ENCODE data around the gene QTRT2. TPM values are rescaled to one million over a fixed set of nuclear protein-coding genes. Genes with fewer than 3 reads are reported as not detected.

QTRT2 gene
- total and polyA plus RNA-seq, 2 donors (not counting 1 experiment from before 2014, with no cell fraction given) = 8.8 to 13.5 TPM

DNA sequence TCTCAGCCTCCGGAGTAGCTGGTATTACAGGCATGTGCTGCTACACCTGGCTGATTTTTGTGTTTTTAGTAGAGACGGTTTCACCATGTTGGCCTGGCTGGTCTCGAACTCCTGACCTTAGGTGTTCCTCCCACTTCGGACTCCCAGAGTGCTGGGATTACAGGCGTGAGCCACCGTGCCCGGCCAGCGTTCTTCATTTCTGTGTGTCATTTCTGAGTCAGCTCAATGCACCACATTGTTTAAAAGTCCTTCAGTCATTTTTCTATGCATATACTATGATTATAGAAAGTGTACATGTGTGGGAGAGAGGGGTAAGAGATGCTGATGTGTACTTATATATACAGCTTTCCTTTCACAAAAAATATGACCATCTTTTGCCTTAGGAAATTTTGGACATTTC is 2.1 kb downstream of the QTRT2 start:
- DNase-seq (ENCODE audit: low read depth in 2 of 2) = no peak
- H2AFZ ChIP-seq (ENCODE audit: low read length) = no peak overlapping the region
- H4K20me1 ChIP-seq (ENCODE audit: control insufficient read depth, extremely low read depth, insufficient read depth, low read length) = no peaks in the 10 kb centered on the region
- no peak overlapping the region for H3K9ac ChIP-seq (ENCODE audit: insufficient read depth, low read length)
- TF ChIP-seq, protein P1, sequence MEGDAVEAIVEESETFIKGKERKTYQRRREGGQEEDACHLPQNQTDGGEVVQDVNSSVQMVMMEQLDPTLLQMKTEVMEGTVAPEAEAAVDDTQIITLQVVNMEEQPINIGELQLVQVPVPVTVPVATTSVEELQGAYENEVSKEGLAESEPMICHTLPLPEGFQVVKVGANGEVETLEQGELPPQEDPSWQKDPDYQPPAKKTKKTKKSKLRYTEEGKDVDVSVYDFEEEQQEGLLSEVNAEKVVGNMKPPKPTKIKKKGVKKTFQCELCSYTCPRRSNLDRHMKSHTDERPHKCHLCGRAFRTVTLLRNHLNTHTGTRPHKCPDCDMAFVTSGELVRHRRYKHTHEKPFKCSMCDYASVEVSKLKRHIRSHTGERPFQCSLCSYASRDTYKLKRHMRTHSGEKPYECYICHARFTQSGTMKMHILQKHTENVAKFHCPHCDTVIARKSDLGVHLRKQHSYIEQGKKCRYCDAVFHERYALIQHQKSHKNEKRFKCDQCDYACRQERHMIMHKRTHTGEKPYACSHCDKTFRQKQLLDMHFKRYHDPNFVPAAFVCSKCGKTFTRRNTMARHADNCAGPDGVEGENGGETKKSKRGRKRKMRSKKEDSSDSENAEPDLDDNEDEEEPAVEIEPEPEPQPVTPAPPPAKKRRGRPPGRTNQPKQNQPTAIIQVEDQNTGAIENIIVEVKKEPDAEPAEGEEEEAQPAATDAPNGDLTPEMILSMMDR (conservative IDR thresholded peaks at IDR 0.05 in 1 of 2, IDR thresholded peaks at IDR 0.05 in 1 of 2; ENCODE audit: low read depth in 1 of 2, low read length in 2 of 2) = no peak
- no peak for TF ChIP-seq EZH2 (IDR thresholded peaks at IDR 0.05; ENCODE audit: low read length, missing control alignments)
- H3K36me3 ChIP-seq (ENCODE audit: control insufficient read depth, insufficient read depth, low read length) = no peaks in the 10 kb centered on the region
- no peak overlapping the region for H3K4me2 ChIP-seq (ENCODE audit: extremely low read depth, insufficient read depth, low read length)
- H3K4me1 ChIP-seq (ENCODE audit: control insufficient read depth, extremely low read depth, insufficient read depth, low read length) = no peaks in the 10 kb centered on the region
- peaks cover 32% of the 10 kb centered on the region for H3K79me2 ChIP-seq (ENCODE audit: control insufficient read depth, insufficient read depth, low read length)
- H3K27ac ChIP-seq (ENCODE audit: insufficient read depth, low read length) = no peak overlapping the region
- no peak overlapping the region for H3K4me3 ChIP-seq (replicated peaks in 1 of 4; ENCODE audit: control extremely low read depth in 1 of 4, insufficient read depth in 1 of 4, low read depth in 3 of 4, low read length in 4 of 4)
- H3K9me3 ChIP-seq (ENCODE audit: control insufficient read depth, insufficient read depth, low read depth, low read length) = no peaks in the 10 kb centered on the region
- no peaks in the 10 kb centered on the region for H3K27me3 ChIP-seq (ENCODE audit: control insufficient read depth, insufficient read depth, low read length)

DNA sequence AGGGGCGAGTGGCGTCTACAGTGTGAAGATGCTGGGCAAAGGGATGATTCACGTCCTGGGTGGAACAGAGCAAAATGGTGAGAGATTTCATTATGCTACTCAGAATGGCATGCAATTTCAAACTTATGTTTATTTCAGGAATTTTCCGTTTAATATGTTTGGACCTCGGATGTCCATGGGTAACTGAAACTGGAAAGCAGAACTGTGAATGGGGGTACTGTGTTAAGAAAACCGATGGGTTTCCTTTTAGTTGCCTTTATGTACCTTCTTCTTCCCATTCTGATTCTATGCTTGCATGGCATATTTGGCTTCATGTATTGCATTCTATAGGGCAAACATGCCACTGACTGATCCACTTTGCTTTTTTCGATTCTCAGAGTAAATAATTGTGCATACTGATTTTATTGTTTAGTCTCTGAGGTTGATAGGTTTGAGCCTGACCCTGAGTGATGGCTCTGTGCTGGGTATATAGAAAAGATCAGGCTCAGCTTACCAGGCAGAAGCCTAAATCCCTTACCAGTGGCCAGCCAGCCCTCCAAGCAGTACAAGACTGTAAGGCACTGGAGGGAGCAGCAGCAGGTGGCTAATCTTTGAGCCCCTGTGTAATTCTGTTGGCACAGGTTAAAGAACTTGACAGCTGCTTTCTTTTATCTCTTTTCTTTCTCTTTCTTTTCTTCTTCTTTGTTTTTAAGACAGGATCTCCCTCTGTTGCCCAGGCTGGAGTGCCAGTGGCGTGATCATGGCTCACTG is 4.5 kb downstream of the QTRT2 start:
- TF ChIP-seq EZH2 (IDR thresholded peaks at IDR 0.05; ENCODE audit: low read length, missing control alignments) = no peak
- TF ChIP-seq, protein P1 (conservative IDR thresholded peaks at IDR 0.05 in 1 of 2, IDR thresholded peaks at IDR 0.05 in 1 of 2; ENCODE audit: low read depth in 1 of 2, low read length in 2 of 2) = no peak
- no peak overlapping the region for H3K9ac ChIP-seq (ENCODE audit: insufficient read depth, low read length)
- DNase-seq (ENCODE audit: low read depth in 2 of 2) = no peak
- peaks cover 35% of the 10 kb centered on the region for H3K79me2 ChIP-seq (ENCODE audit: control insufficient read depth, insufficient read depth, low read length)
- H2AFZ ChIP-seq (ENCODE audit: low read length) = no peak overlapping the region
- no peak overlapping the region for H3K4me3 ChIP-seq (replicated peaks in 1 of 4; ENCODE audit: control extremely low read depth in 1 of 4, insufficient read depth in 1 of 4, low read depth in 3 of 4, low read length in 4 of 4)
- no peak overlapping the region for H3K4me2 ChIP-seq (ENCODE audit: extremely low read depth, insufficient read depth, low read length)
- no peaks in the 10 kb centered on the region for H3K4me1 ChIP-seq (ENCODE audit: control insufficient read depth, extremely low read depth, insufficient read depth, low read length)
- H3K27me3 ChIP-seq (ENCODE audit: control insufficient read depth, insufficient read depth, low read length) = no peaks in the 10 kb centered on the region
- H3K9me3 ChIP-seq (ENCODE audit: control insufficient read depth, insufficient read depth, low read depth, low read length) = no peaks in the 10 kb centered on the region
- no peak overlapping the region for H3K27ac ChIP-seq (ENCODE audit: insufficient read depth, low read length)
- no peaks in the 10 kb centered on the region for H3K36me3 ChIP-seq (ENCODE audit: control insufficient read depth, insufficient read depth, low read length)
- H4K20me1 ChIP-seq (ENCODE audit: control insufficient read depth, extremely low read depth, insufficient read depth, low read length) = no peaks in the 10 kb centered on the region

DNA sequence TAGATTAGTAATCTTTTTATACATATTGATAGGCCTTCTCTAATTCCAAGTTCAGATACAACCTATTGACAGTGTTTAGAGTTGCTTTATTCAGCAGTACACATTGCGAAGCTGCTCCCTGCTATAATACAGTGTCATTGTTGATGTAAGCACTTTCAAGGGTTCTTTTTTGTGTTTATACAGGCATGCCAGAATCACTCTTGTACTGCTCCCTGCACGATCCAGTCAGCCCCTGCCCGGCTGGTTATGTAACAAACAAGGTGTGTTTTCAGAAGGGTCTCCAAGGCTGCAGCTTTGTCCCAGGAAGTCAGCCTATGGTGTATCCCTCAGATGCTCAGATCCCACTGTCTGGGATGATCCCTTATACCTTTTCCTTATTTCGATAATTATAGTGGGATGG is 11.3 kb downstream of the QTRT2 start:
- Histone ChIP-seq H3K9me3 (ENCODE audit: control insufficient read depth, insufficient read depth, low read depth, low read length) (no peaks in the 10 kb centered on the region), H3K9ac (ENCODE audit: insufficient read depth, low read length) (no peak overlapping the region), H3K27ac (ENCODE audit: insufficient read depth, low read length) (no peak overlapping the region), H3K36me3 (ENCODE audit: control insufficient read depth, insufficient read depth, low read length) (peaks cover 2% of the 10 kb centered on the region), H2AFZ (ENCODE audit: low read length) (no peak overlapping the region), H3K4me1 (ENCODE audit: control insufficient read depth, extremely low read depth, insufficient read depth, low read length) (no peaks in the 10 kb centered on the region), H3K4me3 (replicated peaks in 1 of 4; ENCODE audit: control extremely low read depth in 1 of 4, insufficient read depth in 1 of 4, low read depth in 3 of 4, low read length in 4 of 4) (no peak overlapping the region), H4K20me1 (ENCODE audit: control insufficient read depth, extremely low read depth, insufficient read depth, low read length) (no peaks in the 10 kb centered on the region), H3K27me3 (ENCODE audit: control insufficient read depth, insufficient read depth, low read length) (no peaks in the 10 kb centered on the region), H3K79me2 (ENCODE audit: control insufficient read depth, insufficient read depth, low read length) (peaks cover 3% of the 10 kb centered on the region), H3K4me2 (ENCODE audit: extremely low read depth, insufficient read depth, low read length) (no peak overlapping the region)
- no peak for DNase-seq (ENCODE audit: low read depth in 2 of 2)
- TF ChIP-seq, protein P1 (conservative IDR thresholded peaks at IDR 0.05 in 1 of 2, IDR thresholded peaks at IDR 0.05 in 1 of 2; ENCODE audit: low read depth in 1 of 2, low read length in 2 of 2) = no peak
- no peak for TF ChIP-seq EZH2 (IDR thresholded peaks at IDR 0.05; ENCODE audit: low read length, missing control alignments)
